22Rv1 (cell line): Measurements from ENCODE around the gene ATP8B1.

Source experiments
- ZFX ChIP-seq: fragments of 450-650 bp; IDR thresholded peaks from 2 replicates; pipeline ENCODE4 v1.6.1; 2017; ENCODE audit warnings: antibody characterized with exemption, borderline replicate concordance
- TF ChIP-seq, protein P1 (sequence below): fragments of 450-650 bp; IDR thresholded peaks from 2 replicates; pipeline ENCODE4 v1.5.1; 2017; ENCODE audit warnings: mild to moderate bottlenecking

DNA sequence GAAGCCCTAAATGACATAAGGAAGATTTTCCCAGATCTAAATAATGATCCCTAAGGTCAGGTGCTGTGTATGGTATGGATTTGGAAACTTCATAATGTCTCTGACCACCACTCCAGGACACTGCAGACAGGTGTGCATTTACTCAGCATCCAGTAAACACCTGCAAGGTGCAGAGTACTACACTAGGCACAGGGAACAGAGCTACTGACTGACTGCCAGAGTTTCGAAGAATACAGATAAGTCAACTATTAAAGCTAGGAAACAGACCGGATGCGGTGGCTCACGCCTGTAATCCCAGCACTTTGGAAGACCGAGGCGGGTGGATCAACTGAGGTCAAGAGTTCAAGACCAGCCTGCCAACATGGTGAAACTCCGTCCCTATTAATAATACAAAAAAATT lies 65.0 kb downstream of the ATP8B1 start:
- TF ChIP-seq, protein P1, sequence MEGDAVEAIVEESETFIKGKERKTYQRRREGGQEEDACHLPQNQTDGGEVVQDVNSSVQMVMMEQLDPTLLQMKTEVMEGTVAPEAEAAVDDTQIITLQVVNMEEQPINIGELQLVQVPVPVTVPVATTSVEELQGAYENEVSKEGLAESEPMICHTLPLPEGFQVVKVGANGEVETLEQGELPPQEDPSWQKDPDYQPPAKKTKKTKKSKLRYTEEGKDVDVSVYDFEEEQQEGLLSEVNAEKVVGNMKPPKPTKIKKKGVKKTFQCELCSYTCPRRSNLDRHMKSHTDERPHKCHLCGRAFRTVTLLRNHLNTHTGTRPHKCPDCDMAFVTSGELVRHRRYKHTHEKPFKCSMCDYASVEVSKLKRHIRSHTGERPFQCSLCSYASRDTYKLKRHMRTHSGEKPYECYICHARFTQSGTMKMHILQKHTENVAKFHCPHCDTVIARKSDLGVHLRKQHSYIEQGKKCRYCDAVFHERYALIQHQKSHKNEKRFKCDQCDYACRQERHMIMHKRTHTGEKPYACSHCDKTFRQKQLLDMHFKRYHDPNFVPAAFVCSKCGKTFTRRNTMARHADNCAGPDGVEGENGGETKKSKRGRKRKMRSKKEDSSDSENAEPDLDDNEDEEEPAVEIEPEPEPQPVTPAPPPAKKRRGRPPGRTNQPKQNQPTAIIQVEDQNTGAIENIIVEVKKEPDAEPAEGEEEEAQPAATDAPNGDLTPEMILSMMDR: no peak
- no peak for TF ChIP-seq ZFX
